K562 (cell line): Measurements from ENCODE around the gene FERMT3. TPM values are rescaled to one million over a fixed set of nuclear protein-coding genes. Genes with fewer than 3 reads are reported as not detected.

Experiments used
- ATF1 ChIP-seq, 2 experiments: fragments of 450-650 bp in 1 of 2; IDR thresholded peaks; 2 replicates each; pipeline ENCODE4 v1.6.1; 2016; ENCODE audit warnings: missing compliant biosample characterization in 1 of 2, missing genetic modification characterization in 1 of 2
- CC2D1A ChIP-seq: fragments of 450-650 bp; IDR thresholded peaks from 2 replicates; pipeline ENCODE4 v1.6.1; 2017; ENCODE audit warnings: mild to moderate bottlenecking
- E2F6 ChIP-seq, 2 experiments: IDR thresholded peaks; 2 replicates each; pipeline ENCODE4 v1.6.1; 2011; ENCODE audit warnings: borderline replicate concordance in 1 of 2, control low read depth in 1 of 2, low read depth in 1 of 2, low read length in 1 of 2, mild to moderate bottlenecking in 1 of 2, mixed read lengths in 1 of 2, moderate library complexity in 1 of 2; ENCODE audit not compliant: insufficient read depth in 1 of 2, insufficient read length in 1 of 2, poor library complexity in 1 of 2, severe bottlenecking in 1 of 2; ENCODE audit errors: extremely low read depth in 1 of 2
- MCM2 ChIP-seq: fragments of 450-650 bp; IDR thresholded peaks from 2 replicates; pipeline ENCODE4 v1.6.1; 2017; ENCODE audit warnings: low read depth, mild to moderate bottlenecking
- MGA ChIP-seq: fragments of 450-650 bp; IDR thresholded peaks from 2 replicates; pipeline ENCODE4 v1.6.1; 2016; ENCODE audit warnings: mild to moderate bottlenecking, moderate library complexity
- MTA3 ChIP-seq: fragments of 450-650 bp; formaldehyde crosslinking; IDR thresholded peaks from 2 replicates; pipeline ENCODE4 v1.6.1; 2017; ENCODE audit warnings: mild to moderate bottlenecking, borderline replicate concordance
- TBP ChIP-seq: optimal IDR thresholded peaks from 2 replicates; pipeline ENCODE3; 2011; ENCODE audit warnings: low read depth, low read length, improper control_type of control experiment
- TRIM24 ChIP-seq, 2 experiments: fragments of 450-650 bp; IDR thresholded peaks; 2 replicates each; pipeline ENCODE4 v1.6.1; 2016
- ZBTB49 ChIP-seq: sonication (generic); formaldehyde crosslinking; IDR thresholded peaks from 2 replicates; pipeline ENCODE4 v1.8.0; 2022; ENCODE audit warnings: missing genetic modification reagents, mild to moderate bottlenecking, borderline replicate concordance
- ZNF24 ChIP-seq: fragments of 450-650 bp; IDR thresholded peaks from 2 replicates; pipeline ENCODE4 v1.6.1; 2016
- ZNF316 ChIP-seq: fragments of 450-650 bp; IDR thresholded peaks from 2 replicates; pipeline ENCODE4 v1.6.1; 2016
- ZNF41 ChIP-seq: fragments of 250-450 bp; sonication (Bioruptor Pico); conservative IDR thresholded peaks from 2 replicates; pipeline ENCODE4 v1.4.0; 2020; ENCODE audit warnings: mild to moderate bottlenecking
- polyA plus RNA-seq, 8 experiments: library from polyadenylated mRNA; depleted of rRNA in 4 of 8; stranded (reverse) in 5 of 8; unstranded in 3 of 8; fragments of >200 nt; fragmentation: Nextera tagmentation in 2 of 8; fragmentation: Illumina TruSeq in 1 of 8; extraction: Ambion mirVana in 2 of 8; extraction: Trizol in 1 of 8; gene quantifications; 2 replicates each; pipeline versions ENCODE4 v1.2.1 to v1.2.3, GENCODE V29; 2011 to 2014; ENCODE audit warnings: inconsistent platforms in 1 of 8, missing spikeins in 1 of 8
- total RNA-seq, 7 experiments: library from RNA; depleted of rRNA in 6 of 7; stranded (reverse); fragments of >200 nt in 6 of 7; fragmentation: Illumina TruSeq in 2 of 7; extraction: Trizol in 2 of 7; gene quantifications; 2 replicates each; pipeline versions ENCODE4 v1.2.1 to v1.2.3, GENCODE V29; 2011 to 2021; ENCODE audit warnings: low replicate concordance in 1 of 7

Gene FERMT3
- total and polyA plus RNA-seq, 9 of the 15 experiments (the other 6 are each of a cell fraction or from before 2014, with no cell fraction given) = 3.2 to 275 (median 79.7) TPM

- TF ChIP-seq MGA = no peak; the same call in 1 of the 2 replicates
- TF ChIP-seq MCM2 = no peak
- TF ChIP-seq ATF1 (CRISPR knock-in tag; IDR thresholded peaks at IDR 0.05) = no peak
- peak; percentile 46; the same call in 1 of the 2 replicates for TF ChIP-seq ATF1 (tag; IDR thresholded peaks at IDR 0.05)
- peak; percentile 29; the same call in 1 of the 2 replicates for TF ChIP-seq ZNF24
- no peak for TF ChIP-seq ZBTB49 (CRISPR knock-in tag)
- TF ChIP-seq E2F6 (IDR thresholded peaks at IDR 0.05; ENCODE audit: borderline replicate concordance in 1 of 2, extremely low read depth in 1 of 2, insufficient read depth in 1 of 2, insufficient read length in 1 of 2, low read depth in 1 of 2, low read length in 1 of 2, poor library complexity in 1 of 2, severe bottlenecking in 1 of 2) = peak in 1 of 2 experiments; percentile 47
- TF ChIP-seq TRIM24 (IDR thresholded peaks at IDR 0.05) = peak in 1 of 2 experiments; percentile 65; a peak in 1 of 4 replicates
- no peak for TF ChIP-seq ZNF41 (CRISPR knock-in tag)
- peak; percentile 32; the same call in 1 of the 2 replicates for TF ChIP-seq MTA3
- TF ChIP-seq ZNF316 = no peak
- peak; percentile 50 for TF ChIP-seq TBP
- peak; percentile 16; the same call in 1 of the 2 replicates for TF ChIP-seq CC2D1A
Measured at GRCh38 chr11:64225608-64226506, 19.3 kb downstream of the FERMT3 start, which contains the start of the genes NUDT22 and TRPT1 (continued).
